Measurements from ENCODE around the gene IKZF2.

IKZF2 gene

DNA sequence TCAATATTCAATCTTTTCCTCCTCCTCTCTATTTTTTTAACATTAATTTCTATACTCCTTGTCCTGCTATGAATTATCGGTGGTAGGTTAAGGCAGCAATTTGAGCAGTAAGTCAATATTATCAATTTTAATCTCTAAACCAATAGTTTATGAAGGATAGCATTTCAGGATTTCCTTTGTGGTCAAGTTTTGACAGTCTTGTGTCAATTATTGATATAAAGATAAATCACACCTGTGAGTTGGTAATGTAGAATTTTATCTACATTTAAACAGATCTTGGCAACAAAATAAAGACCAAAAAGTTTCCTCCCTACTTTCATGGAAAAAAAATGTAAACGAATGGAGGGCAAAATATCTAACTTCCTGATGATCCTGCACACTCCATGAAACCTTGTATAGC, 87.3 kb downstream of the IKZF2 start:
- no peak for DNase-seq (ENCODE audit: low spot score)
- Histone ChIP-seq H3K4me3 (no peak overlapping the region), H3K27ac (no peak overlapping the region)
- no peak for TF ChIP-seq CTCF (IDR thresholded peaks at IDR 0.05)

GRCh38 chr2:213057977-213058376, 93.4 kb downstream of the IKZF2 start:
- no peak for TF ChIP-seq CTCF (IDR thresholded peaks at IDR 0.05)
- no peak for DNase-seq (ENCODE audit: low spot score)
- no peak overlapping the region for H3K4me3 ChIP-seq
- no peak overlapping the region for H3K27ac ChIP-seq

DNA sequence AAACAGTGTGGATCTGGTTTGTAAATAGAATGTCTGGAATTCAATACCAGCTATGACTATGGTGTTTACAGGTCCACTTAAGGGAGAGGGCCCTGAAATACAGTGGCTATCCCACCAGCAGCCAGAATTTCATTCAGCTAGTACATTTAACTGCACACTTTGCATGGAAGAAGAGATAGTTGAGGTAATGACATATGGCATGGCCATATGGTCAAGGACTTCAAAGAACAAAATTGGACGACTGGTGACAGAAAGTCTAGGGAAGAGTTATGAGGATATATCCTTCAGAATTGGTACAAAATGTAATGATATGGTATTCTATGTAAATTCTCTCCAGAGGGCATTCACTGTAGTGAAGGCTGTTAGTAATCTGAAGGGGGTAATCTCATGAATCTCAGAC, 105.0 kb downstream of the IKZF2 start:
- no peak for DNase-seq (ENCODE audit: low spot score)
- no peak for TF ChIP-seq CTCF (IDR thresholded peaks at IDR 0.05)
- Histone ChIP-seq H3K27ac (no peak overlapping the region), H3K4me3 (no peak overlapping the region)

DNA sequence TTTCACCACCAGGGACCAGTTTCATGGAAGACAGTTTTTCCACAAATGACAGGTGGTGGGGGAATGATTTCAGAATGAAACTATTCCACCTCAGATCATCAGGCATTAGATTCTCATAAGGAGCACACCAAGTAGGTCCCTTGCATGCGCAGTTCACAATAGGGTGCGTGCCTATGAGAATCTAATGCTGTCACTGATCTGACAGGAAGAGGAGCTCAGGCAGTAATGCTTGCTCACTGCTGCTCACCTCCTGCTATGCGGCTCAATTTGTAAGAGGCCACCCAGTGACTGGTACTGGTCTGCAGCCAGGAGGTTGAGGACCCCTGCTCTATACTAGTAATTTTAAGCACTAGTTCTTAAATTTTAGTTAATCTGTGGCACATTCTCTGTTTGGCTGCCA, 107.8 kb downstream of the IKZF2 start:
- TF ChIP-seq CTCF (IDR thresholded peaks at IDR 0.05), result no peak
- no peak for DNase-seq (ENCODE audit: low spot score)
- Histone ChIP-seq H3K27ac (no peak overlapping the region), H3K4me3 (no peak overlapping the region)

DNA sequence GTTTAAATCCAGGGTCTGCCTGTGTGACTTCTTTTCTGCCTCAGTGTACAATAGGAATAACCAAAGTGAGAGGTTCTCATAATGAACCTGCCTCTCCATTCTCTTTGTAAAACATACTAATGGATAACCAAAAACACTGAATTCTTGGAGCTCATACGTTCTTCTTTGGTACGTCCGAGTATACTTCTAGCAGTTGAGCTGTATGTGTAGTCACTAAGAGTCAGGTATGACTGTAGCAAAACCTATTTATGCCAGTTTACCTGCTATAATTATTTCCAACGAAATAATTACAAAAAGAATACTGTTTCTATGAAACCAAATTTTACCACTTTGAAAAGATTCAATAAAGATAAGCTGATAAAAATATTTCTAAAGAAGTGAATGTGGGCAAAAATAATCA, 109.2 kb downstream of the IKZF2 start:
- no peak for DNase-seq (ENCODE audit: low spot score)
- no peak for TF ChIP-seq CTCF (IDR thresholded peaks at IDR 0.05)

GRCh38 chr2:213036836-213037235, 114.6 kb downstream of the IKZF2 start:
- no peak for TF ChIP-seq CTCF (IDR thresholded peaks at IDR 0.05)
- no peak for DNase-seq (ENCODE audit: low spot score)
- Histone ChIP-seq H3K27ac (no peak overlapping the region), H3K4me3 (no peak overlapping the region)

More for the DNA sequence above, 109.2 kb downstream of the IKZF2 start:
- Histone ChIP-seq H3K4me3 (no peak overlapping the region), H3K27ac (no peak overlapping the region)

- Histone ChIP-seq H3K27ac (no peak overlapping the region), H3K4me3 (no peak overlapping the region)
- DNase-seq (ENCODE audit: low spot score), result no peak
- TF ChIP-seq CTCF (IDR thresholded peaks at IDR 0.05), result no peak
Measured at GRCh38 chr2:213034585-213034984, 116.8 kb downstream of the IKZF2 start.
